HEK293 (cell line): ENCODE data around the gene EFCAB6.

Experiments
- CTCF ChIA-PET: fragments of 350-600 bp; formaldehyde crosslinking; extraction: SDS; loops from one replicate; lab custom pipeline; 2021; ENCODE audit warnings: antibody characterized with exemption; lab: Yijun Ruan, JAX
- POLR2A ChIA-PET: fragments of 300-600 bp; formaldehyde crosslinking; extraction: SDS; loops from one replicate; lab custom pipeline; 2020; ENCODE audit warnings: antibody characterized with exemption, inconsistent platforms; lab: Yijun Ruan, JAX
- H3K27ac ChIP-seq: fragments of 200-500 bp; sonication (Bioruptor generic); 2 replicates; pipeline ENCODE4 v1.5.1; 2014; ENCODE audit warnings: low read depth, low read length, control low read depth, inconsistent platforms; ENCODE audit errors: extremely low read depth
- H3K36me3 ChIP-seq, 2 experiments: fragments of 200-500 bp in 1 of 2; sonication (Bioruptor generic) in 1 of 2; 1 replicate in 1 of 2; 2 replicates in 1 of 2; pipeline ENCODE4 v1.5.1; 2014 to 2017; ENCODE audit warnings: inconsistent platforms in 2 of 2, low read length in 2 of 2; ENCODE audit not compliant: control insufficient read depth in 2 of 2, insufficient read depth in 1 of 2
- H3K4me1 ChIP-seq: fragments of 200-500 bp; sonication (Bioruptor generic); 2 replicates; pipeline ENCODE4 v1.5.1; 2014; ENCODE audit warnings: mild to moderate bottlenecking, low read length, inconsistent platforms; ENCODE audit not compliant: control insufficient read depth, insufficient read depth
- H3K4me3 ChIP-seq: 2 replicates; pipeline ENCODE4 v1.5.1; 2011; ENCODE audit warnings: low read depth, mild to moderate bottlenecking, control low read depth, low read length, moderate library complexity
- H3K9me3 ChIP-seq: fragments of 200-500 bp; sonication (Bioruptor generic); 2 replicates; pipeline ENCODE4 v1.5.1; 2014; ENCODE audit warnings: low read depth, low read length, inconsistent platforms; ENCODE audit not compliant: control insufficient read depth, insufficient read depth
- CTCF ChIP-seq: fragments of 450-650 bp; formaldehyde crosslinking; IDR thresholded peaks from 2 replicates; pipeline ENCODE4 v1.5.1; 2016; ENCODE audit warnings: missing biosample characterization, missing genetic modification characterization
- KLF1 ChIP-seq: fragments of 450-650 bp; formaldehyde crosslinking; IDR thresholded peaks from 2 replicates; pipeline ENCODE4 v1.5.1; 2016; ENCODE audit warnings: missing biosample characterization, missing genetic modification characterization
- PATZ1 ChIP-seq: fragments of 450-650 bp; formaldehyde crosslinking; IDR thresholded peaks from 2 replicates; pipeline ENCODE4 v1.5.1; 2016; ENCODE audit warnings: missing biosample characterization, missing genetic modification characterization
- PRDM10 ChIP-seq: fragments of 450-650 bp; formaldehyde crosslinking; IDR thresholded peaks from 2 replicates; pipeline ENCODE4 v1.5.1; 2016; ENCODE audit warnings: missing biosample characterization, missing genetic modification characterization
- PRDM4 ChIP-seq: fragments of 450-650 bp; formaldehyde crosslinking; IDR thresholded peaks from 2 replicates; pipeline ENCODE4 v1.5.1; 2017; ENCODE audit warnings: missing biosample characterization, missing genetic modification characterization
- SCRT1 ChIP-seq: fragments of 450-650 bp; formaldehyde crosslinking; IDR thresholded peaks from 2 replicates; pipeline ENCODE4 v1.5.1; 2016; ENCODE audit warnings: missing biosample characterization, missing genetic modification characterization, borderline replicate concordance
- SP3 ChIP-seq: fragments of 450-650 bp; formaldehyde crosslinking; IDR thresholded peaks from 2 replicates; pipeline ENCODE4 v1.5.1; 2016; ENCODE audit warnings: missing biosample characterization, missing genetic modification characterization
- WT1 ChIP-seq: fragments of 450-650 bp; formaldehyde crosslinking; IDR thresholded peaks from 2 replicates; pipeline ENCODE4 v1.5.1; 2016; ENCODE audit warnings: missing biosample characterization, missing genetic modification characterization
- ZBTB20 ChIP-seq: fragments of 450-650 bp; formaldehyde crosslinking; IDR thresholded peaks from 2 replicates; pipeline ENCODE4 v1.5.1; 2016; ENCODE audit warnings: missing biosample characterization, missing genetic modification characterization
- ZNF169 ChIP-seq: fragments of 450-650 bp; formaldehyde crosslinking; IDR thresholded peaks from 2 replicates; pipeline ENCODE4 v1.5.1; 2016; ENCODE audit warnings: missing biosample characterization, missing genetic modification characterization
- ZNF19 ChIP-seq: fragments of 450-650 bp; formaldehyde crosslinking; IDR thresholded peaks from 2 replicates; pipeline ENCODE4; 2016; ENCODE audit warnings: missing biosample characterization, missing genetic modification characterization, low read depth
- ZNF335 ChIP-seq: fragments of 450-650 bp; formaldehyde crosslinking; conservative IDR thresholded peaks from 2 replicates; pipeline ENCODE4 v1.5.1; 2016; ENCODE audit warnings: missing biosample characterization, missing genetic modification characterization
- ZNF366 ChIP-seq: fragments of 450-650 bp; formaldehyde crosslinking; conservative IDR thresholded peaks from 2 replicates; pipeline ENCODE4 v1.5.1; 2016; ENCODE audit warnings: missing biosample characterization, missing genetic modification characterization
- ZNF404 ChIP-seq: fragments of 450-650 bp; formaldehyde crosslinking; IDR thresholded peaks from 2 replicates; pipeline ENCODE4 v1.5.1; 2017; ENCODE audit warnings: missing biosample characterization, missing genetic modification characterization
- ZNF449 ChIP-seq: fragments of 450-650 bp; formaldehyde crosslinking; IDR thresholded peaks from 2 replicates; pipeline ENCODE4 v1.5.1; 2017; ENCODE audit warnings: missing biosample characterization, mild to moderate bottlenecking, missing genetic modification characterization, moderate library complexity
- ZNF488 ChIP-seq: fragments of 450-650 bp; formaldehyde crosslinking; IDR thresholded peaks from 2 replicates; pipeline ENCODE4 v1.5.1; 2016; ENCODE audit warnings: missing biosample characterization, missing genetic modification characterization
- ZNF510 ChIP-seq: fragments of 450-650 bp; formaldehyde crosslinking; IDR thresholded peaks from 2 replicates; pipeline ENCODE4 v1.5.1; 2018; ENCODE audit warnings: mild to moderate bottlenecking, missing genetic modification characterization, missing biosample characterization; ENCODE audit not compliant: insufficient replicate concordance
- ZNF514 ChIP-seq: fragments of 450-650 bp; formaldehyde crosslinking; IDR thresholded peaks from 2 replicates; pipeline ENCODE4 v1.5.1; 2016; ENCODE audit warnings: missing biosample characterization, missing genetic modification characterization
- ZNF629 ChIP-seq: fragments of 450-650 bp; formaldehyde crosslinking; IDR thresholded peaks from 2 replicates; pipeline ENCODE4 v1.5.1; 2017; ENCODE audit warnings: missing biosample characterization, missing genetic modification characterization
- ZNF792 ChIP-seq: fragments of 450-650 bp; formaldehyde crosslinking; IDR thresholded peaks from 2 replicates; pipeline ENCODE4 v1.5.1; 2016; ENCODE audit warnings: missing biosample characterization, missing genetic modification characterization
- ZNF837 ChIP-seq: fragments of 450-650 bp; formaldehyde crosslinking; IDR thresholded peaks from 2 replicates; pipeline ENCODE4 v1.5.1; 2016; ENCODE audit warnings: missing biosample characterization, missing genetic modification characterization
- ZSCAN30 ChIP-seq: fragments of 450-650 bp; IDR thresholded peaks from 2 replicates; pipeline ENCODE4 v1.5.1; 2018; ENCODE audit warnings: missing biosample characterization, mild to moderate bottlenecking, missing genetic modification characterization, moderate library complexity

The EFCAB6 gene

GRCh38 chr22:43566021-43566420 lies 246.1 kb downstream of the EFCAB6 start:
- no peaks in the 10 kb centered on the region for H3K4me1 ChIP-seq
- H3K36me3 ChIP-seq = no peaks in the 10 kb centered on the region
- TF ChIP-seq KLF1 = no peak
- TF ChIP-seq WT1 (tag by site-specific recombination) = no peak
- TF ChIP-seq SP3 = no peak
- no peak for TF ChIP-seq ZNF792
- no peak for TF ChIP-seq ZNF514 (tag by site-specific recombination)
- TF ChIP-seq ZNF449 = no peak
- no peak for TF ChIP-seq ZNF837 (tag by site-specific recombination)
- no peak for TF ChIP-seq PRDM10
- TF ChIP-seq PATZ1 = no peak
- TF ChIP-seq ZNF404 = no peak
- no peak for TF ChIP-seq SCRT1
- TF ChIP-seq ZNF366 (tag by site-specific recombination) = no peak
- TF ChIP-seq ZNF629 (tag by site-specific recombination) = no peak
- no peak for TF ChIP-seq ZNF19
- H3K9me3 ChIP-seq = no peaks in the 10 kb centered on the region
- ChIA-PET POLR2A (no interaction called here), CTCF (no interaction called here)
- no peak overlapping the region for H3K27ac ChIP-seq
- no peak overlapping the region for H3K4me3 ChIP-seq

- Histone ChIP-seq H3K9me3 (no peaks in the 10 kb centered on the region), H3K4me3 (no peak overlapping the region), H3K27ac (no peak overlapping the region), H3K36me3 (no peaks in the 10 kb centered on the region), H3K4me1 (no peaks in the 10 kb centered on the region)
- CTCF ChIA-PET = no interaction called here
- POLR2A ChIA-PET = no interaction called here
- TF ChIP-seq ZNF335 (no peak), CTCF (no peak), PRDM4 (tag by site-specific recombination) (no peak), ZBTB20 (tag by site-specific recombination) (no peak), KLF1 (no peak), ZSCAN30 (tag by site-specific recombination) (no peak), ZNF488 (tag by site-specific recombination) (no peak), ZNF169 (no peak), ZNF510 (tag by site-specific recombination) (no peak)
Measured at GRCh38 chr22:43564859-43565258, 247.2 kb downstream of the EFCAB6 start.
